HepG2 (cell line): ENCODE results near the gene VTN. TPM values are rescaled to one million over a fixed set of nuclear protein-coding genes. Genes with fewer than 3 reads are reported as not detected.

Experiments
- AHR ChIP-seq: IDR thresholded peaks from 2 replicates; pipeline ENCODE4 v1.6.1; 2018; ENCODE audit warnings: missing genetic modification reagents, missing compliant biosample characterization
- AKAP8 ChIP-seq: sonication (generic); formaldehyde crosslinking; IDR thresholded peaks from 2 replicates; pipeline ENCODE4 v1.5.1; 2020; ENCODE audit warnings: mild to moderate bottlenecking, missing genetic modification reagents
- CBFB ChIP-seq: sonication (generic); formaldehyde crosslinking; IDR thresholded peaks from 2 replicates; pipeline ENCODE4 v1.4.0; 2020; ENCODE audit warnings: missing genetic modification reagents
- CBX1 ChIP-seq: IDR thresholded peaks from one replicate; pipeline ENCODE4 v1.6.1; 2016; ENCODE audit warnings: antibody characterized with exemption, low read depth
- CCAR2 ChIP-seq: fragments of 200-400 bp; formaldehyde crosslinking; optimal IDR thresholded peaks from 2 replicates; pipeline ENCODE3; 2018; ENCODE audit warnings: low read depth, mild to moderate bottlenecking, low read length, moderate library complexity
- CHCHD3 ChIP-seq: sonication (generic); formaldehyde crosslinking; IDR thresholded peaks from 2 replicates; pipeline ENCODE4 v1.8.0; 2022; ENCODE audit warnings: mild to moderate bottlenecking, missing genetic modification reagents, moderate library complexity
- DMAP1 ChIP-seq: IDR thresholded peaks from 2 replicates; pipeline ENCODE4 v1.6.1; 2016
- DPF2 ChIP-seq: sonication (generic); formaldehyde crosslinking; IDR thresholded peaks from 2 replicates; pipeline ENCODE4 v1.4.0; 2020; ENCODE audit warnings: mild to moderate bottlenecking, low read depth, missing genetic modification reagents, borderline replicate concordance
- ELF1 ChIP-seq: sonication (generic); formaldehyde crosslinking; IDR thresholded peaks from 2 replicates; pipeline ENCODE4 v1.4.0; 2020; ENCODE audit warnings: missing genetic modification reagents
- FOXC1 ChIP-seq: sonication (generic); formaldehyde crosslinking; IDR thresholded peaks from 2 replicates; pipeline ENCODE4 v1.8.0; 2022; ENCODE audit warnings: mild to moderate bottlenecking, missing genetic modification reagents, borderline replicate concordance
- GLI4 ChIP-seq: sonication (generic); formaldehyde crosslinking; IDR thresholded peaks from 2 replicates; pipeline ENCODE4 v1.5.1; 2020; ENCODE audit warnings: missing genetic modification reagents, mild to moderate bottlenecking, moderate library complexity, borderline replicate concordance
- HMG20B ChIP-seq: conservative IDR thresholded peaks from 2 replicates; pipeline ENCODE4 v1.6.1; 2016; ENCODE audit warnings: missing genetic modification reagents, missing compliant biosample characterization
- HNF1B ChIP-seq: sonication (generic); formaldehyde crosslinking; IDR thresholded peaks from 2 replicates; pipeline ENCODE4 v1.5.1; 2020; ENCODE audit warnings: mild to moderate bottlenecking, moderate library complexity, missing genetic modification reagents
- HOXA3 ChIP-seq: sonication (generic); formaldehyde crosslinking; IDR thresholded peaks from 2 replicates; pipeline ENCODE4 v1.5.0; 2020; ENCODE audit warnings: missing genetic modification reagents
- KLF11 ChIP-seq: IDR thresholded peaks from 2 replicates; pipeline ENCODE4 v1.6.1; 2016; ENCODE audit warnings: missing compliant biosample characterization
- MTF1 ChIP-seq: sonication (generic); formaldehyde crosslinking; IDR thresholded peaks from 2 replicates; pipeline ENCODE4 v1.5.0; 2020; ENCODE audit warnings: missing genetic modification reagents
- MTF2 ChIP-seq: sonication (generic); formaldehyde crosslinking; IDR thresholded peaks from 2 replicates; pipeline ENCODE4 v1.5.0; 2020; ENCODE audit warnings: missing genetic modification reagents, borderline replicate concordance
- NR1H2 ChIP-seq: sonication (generic); formaldehyde crosslinking; IDR thresholded peaks from 2 replicates; pipeline ENCODE4 v1.8.1; 2022; ENCODE audit warnings: low read depth, missing genetic modification reagents, borderline replicate concordance
- POLR2AphosphoS2 ChIP-seq: IDR thresholded peaks from 2 replicates; pipeline ENCODE4 v1.6.1; 2011; ENCODE audit warnings: low read depth, low read length, improper control_type of control experiment
- SRSF4 ChIP-seq: fragments of 200-400 bp; formaldehyde crosslinking; IDR thresholded peaks from one replicate; pipeline ENCODE4 v1.6.1; 2018; ENCODE audit warnings: mild to moderate bottlenecking, low read depth, low read length, moderate library complexity; ENCODE audit not compliant: poor library complexity, severe bottlenecking
- XRCC5 ChIP-seq: fragments of 200-400 bp; formaldehyde crosslinking; optimal IDR thresholded peaks from 2 replicates; pipeline ENCODE3; 2017; ENCODE audit warnings: mild to moderate bottlenecking, low read length
- ZBTB7B ChIP-seq: sonication (generic); formaldehyde crosslinking; IDR thresholded peaks from 2 replicates; pipeline ENCODE4 v1.4.0; 2020; ENCODE audit warnings: missing genetic modification reagents
- ZNF230 ChIP-seq: sonication (generic); formaldehyde crosslinking; IDR thresholded peaks from 2 replicates; pipeline ENCODE4 v1.4.0; 2020; ENCODE audit warnings: mild to moderate bottlenecking, missing genetic modification reagents
- ZNF264 ChIP-seq: sonication (generic); formaldehyde crosslinking; IDR thresholded peaks from 2 replicates; pipeline ENCODE4 v1.4.0; 2020; ENCODE audit warnings: missing genetic modification reagents
- ZNF282 ChIP-seq: fragments of 450-650 bp; IDR thresholded peaks from 2 replicates; pipeline ENCODE4 v1.6.1; 2018; ENCODE audit not compliant: partially characterized antibody
- ZNF337 ChIP-seq: sonication (generic); formaldehyde crosslinking; IDR thresholded peaks from 2 replicates; pipeline ENCODE4 v1.5.1; 2020; ENCODE audit warnings: missing genetic modification reagents, low read depth, mild to moderate bottlenecking, borderline replicate concordance
- ZNF530 ChIP-seq: sonication (generic); formaldehyde crosslinking; IDR thresholded peaks from 2 replicates; pipeline ENCODE4 v1.5.0; 2020; ENCODE audit warnings: low read depth, mild to moderate bottlenecking, missing genetic modification reagents
- ZNF543 ChIP-seq: sonication (generic); formaldehyde crosslinking; IDR thresholded peaks from 2 replicates; pipeline ENCODE4 v1.4.0; 2020; ENCODE audit warnings: mild to moderate bottlenecking, missing genetic modification reagents
- ZNF556 ChIP-seq: sonication (generic); formaldehyde crosslinking; IDR thresholded peaks from 2 replicates; pipeline ENCODE4 v1.4.0; 2020; ENCODE audit warnings: mild to moderate bottlenecking, missing genetic modification reagents, borderline replicate concordance
- ZNF660 ChIP-seq: sonication (generic); formaldehyde crosslinking; IDR thresholded peaks from 2 replicates; pipeline ENCODE4 v1.5.1; 2020; ENCODE audit warnings: mild to moderate bottlenecking, low read depth, missing genetic modification reagents, borderline replicate concordance
- ZNF792 ChIP-seq: IDR thresholded peaks from 2 replicates; pipeline ENCODE4 v1.6.1; 2016
- ZNF839 ChIP-seq: sonication (generic); formaldehyde crosslinking; IDR thresholded peaks from 2 replicates; pipeline ENCODE4 v1.4.0; 2020; ENCODE audit warnings: missing genetic modification reagents, mild to moderate bottlenecking, borderline replicate concordance
- ZSCAN22 ChIP-seq: sonication (generic); formaldehyde crosslinking; IDR thresholded peaks from 2 replicates; pipeline ENCODE4 v1.4.0; 2020; ENCODE audit warnings: mild to moderate bottlenecking, missing genetic modification reagents
- ZSCAN9 ChIP-seq: IDR thresholded peaks from 2 replicates; pipeline ENCODE4 v1.6.1; 2016; ENCODE audit warnings: borderline replicate concordance
- polyA plus RNA-seq, 8 experiments: library from polyadenylated mRNA; depleted of rRNA in 3 of 8; stranded (reverse) in 7 of 8; unstranded in 1 of 8; fragments of >200 nt; fragmentation: Illumina TruSeq in 4 of 8; extraction: Trizol in 4 of 8; gene quantifications; 2 replicates each; pipeline versions ENCODE4 v1.2.1 to v1.2.3, GENCODE V29; 2011 to 2016; ENCODE audit warnings: low read depth in 4 of 8, missing spikeins in 1 of 8, mixed read lengths in 1 of 8; ENCODE audit not compliant: insufficient read depth in 1 of 8
- total RNA-seq, 5 experiments: library from RNA; depleted of rRNA; stranded (reverse); fragments of >200 nt; fragmentation: Illumina TruSeq; extraction: Trizol; gene quantifications; 2 replicates each; pipeline ENCODE4 v1.2.3, GENCODE V29; 2016; ENCODE audit warnings: low read depth in 1 of 5

The VTN gene
- total and polyA plus RNA-seq, 2 of the 13 experiments (the other 11 are each of a cell fraction or from before 2014, with no cell fraction given) = 108 to 131 TPM

GRCh38 chr17:28405632-28406472 is 35.7 kb upstream of the VTN start, which contains the start of gene SLC46A1 (continued):
- TF ChIP-seq ELF1 (CRISPR knock-in tag) (0 out of 2 replicates have a peak, but pooled peaks have one; percentile 34), XRCC5 (no peak), NR1H2 (CRISPR knock-in tag) (no peak), FOXC1 (CRISPR knock-in tag) (peak; percentile 70), ZNF530 (no peak), ZNF556 (CRISPR knock-in tag) (peak; percentile 79; the same call in 1 of the 2 replicates), ZNF337 (CRISPR knock-in tag) (no peak), ZNF282 (no peak), CCAR2 (no peak), AHR (no peak), ZNF839 (CRISPR knock-in tag) (no peak), MTF2 (no peak), MTF1 (CRISPR knock-in tag) (no peak), CHCHD3 (CRISPR knock-in tag) (no peak), AKAP8 (CRISPR knock-in tag) (no peak; the same call in 1 of the 2 replicates), HOXA3 (CRISPR knock-in tag) (peak; percentile 48), DMAP1 (CRISPR knock-in tag) (peak; percentile 30; the same call in 1 of the 2 replicates), SRSF4 (no peak), ZSCAN22 (CRISPR knock-in tag) (no peak), KLF11 (CRISPR knock-in tag) (no peak), ZSCAN9 (CRISPR knock-in tag) (0 out of 2 replicates have a peak, but pooled peaks have one; percentile 32), ZNF543 (CRISPR knock-in tag) (0 out of 2 replicates have a peak, but pooled peaks have one; percentile 55), ZNF660 (no peak), ZNF264 (CRISPR knock-in tag) (no peak), ZBTB7B (0 out of 2 replicates have a peak, but pooled peaks have one; percentile 17), HMG20B (CRISPR knock-in tag) (no peak), CBFB (CRISPR knock-in tag) (no peak), POLR2AphosphoS2 (no peak), GLI4 (CRISPR knock-in tag) (no peak), CBX1 (no peak), ZNF792 (no peak), DPF2 (no peak), HNF1B (CRISPR knock-in tag) (no peak), ZNF230 (CRISPR knock-in tag) (peak; percentile 82)
